Stimulated activated naive CD8-positive, alpha-beta T cell treated with anti-CD3 and anti-CD28 coated beads, Interleukin-15, Interleukin-2, amounts not matched to agents 100 ng/mL and 50 ng/mL, for 24 hours (primary cell): ENCODE data around the gene IMMP2L.

ENCODE experiments used
- H3K27ac Mint-ChIP-seq: one replicate; pipeline ENCODE4 v1.8.0; 2021; ENCODE audit warnings: mild to moderate bottlenecking, mixed read lengths
- H3K27me3 Mint-ChIP-seq: one replicate; pipeline ENCODE4 v1.8.0; 2021; ENCODE audit warnings: mixed read lengths
- H3K36me3 Mint-ChIP-seq: one replicate; pipeline ENCODE4 v1.8.0; 2021; ENCODE audit warnings: low read depth, mixed read lengths
- H3K4me1 Mint-ChIP-seq: one replicate; pipeline ENCODE4 v1.8.0; 2021; ENCODE audit warnings: low read depth, mixed read lengths
- H3K4me3 Mint-ChIP-seq: one replicate; pipeline ENCODE4 v1.8.0; 2021; ENCODE audit warnings: mild to moderate bottlenecking, mixed read lengths
- H3K9me3 Mint-ChIP-seq: one replicate; pipeline ENCODE4 v1.8.0; 2021; ENCODE audit warnings: mixed read lengths

The IMMP2L gene

GRCh38 chr7:111104710-111105109 lies 457.6 kb downstream of the IMMP2L start:
- Mint-ChIP-seq H3K36me3 (peaks cover 70% of the 10 kb centered on the region), H3K27me3 (no peaks in the 10 kb centered on the region), H3K9me3 (no peaks in the 10 kb centered on the region), H3K4me3 (peak overlapping the region; percentile 14), H3K27ac (peak overlapping the region; percentile 87), H3K4me1 (peaks cover 79% of the 10 kb centered on the region)

GRCh38 chr7:111103678-111104274 lies 458.5 kb downstream of the IMMP2L start:
- Mint-ChIP-seq H3K4me1 (peaks cover 80% of the 10 kb centered on the region), H3K4me3 (peak overlapping the region; percentile 38), H3K36me3 (peaks cover 69% of the 10 kb centered on the region), H3K27me3 (no peaks in the 10 kb centered on the region), H3K9me3 (no peaks in the 10 kb centered on the region), H3K27ac (peak overlapping the region; percentile 87)

- Mint-ChIP-seq H3K4me1 (peaks cover 82% of the 10 kb centered on the region), H3K4me3 (peak overlapping the region; percentile 37), H3K27ac (peak overlapping the region; percentile 87), H3K36me3 (peaks cover 71% of the 10 kb centered on the region), H3K27me3 (no peaks in the 10 kb centered on the region), H3K9me3 (no peaks in the 10 kb centered on the region)
Measured at GRCh38 chr7:111103136-111103535, 459.2 kb downstream of the IMMP2L start.

GRCh38 chr7:111101856-111102646 lies 460.2 kb downstream of the IMMP2L start:
- Mint-ChIP-seq H3K9me3 (no peaks in the 10 kb centered on the region), H3K4me1 (peaks cover 87% of the 10 kb centered on the region)

GRCh38 chr7:111098926-111099250 lies 463.4 kb downstream of the IMMP2L start:
- no peaks in the 10 kb centered on the region for H3K27me3 Mint-ChIP-seq
- peaks cover 75% of the 10 kb centered on the region for H3K36me3 Mint-ChIP-seq
- H3K9me3 Mint-ChIP-seq = no peaks in the 10 kb centered on the region
- peak overlapping the region; percentile 56 for H3K27ac Mint-ChIP-seq
- H3K4me3 Mint-ChIP-seq = peak overlapping the region; percentile 75
- peaks cover 87% of the 10 kb centered on the region for H3K4me1 Mint-ChIP-seq

More at GRCh38 chr7:111101856-111102646, 460.2 kb downstream of the IMMP2L start:
- H3K36me3 Mint-ChIP-seq = peaks cover 77% of the 10 kb centered on the region
- no peaks in the 10 kb centered on the region for H3K27me3 Mint-ChIP-seq
- no peak overlapping the region for H3K27ac Mint-ChIP-seq
- H3K4me3 Mint-ChIP-seq = no peak overlapping the region

GRCh38 chr7:111098011-111098925 lies 464.0 kb downstream of the IMMP2L start:
- H3K4me1 Mint-ChIP-seq = peaks cover 87% of the 10 kb centered on the region

GRCh38 chr7:111096997-111097396 lies 465.3 kb downstream of the IMMP2L start:
- Mint-ChIP-seq H3K27me3 (no peaks in the 10 kb centered on the region), H3K27ac (peak overlapping the region; percentile 82), H3K36me3 (peaks cover 72% of the 10 kb centered on the region), H3K9me3 (no peaks in the 10 kb centered on the region), H3K4me3 (peak overlapping the region; percentile 93), H3K4me1 (peaks cover 85% of the 10 kb centered on the region)

More at GRCh38 chr7:111098011-111098925, 464.0 kb downstream of the IMMP2L start:
- Mint-ChIP-seq H3K27me3 (no peaks in the 10 kb centered on the region), H3K27ac (peak overlapping the region; percentile 82), H3K36me3 (peaks cover 75% of the 10 kb centered on the region), H3K9me3 (no peaks in the 10 kb centered on the region), H3K4me3 (peak overlapping the region; percentile 75)

- Mint-ChIP-seq H3K27me3 (no peaks in the 10 kb centered on the region), H3K27ac (peak overlapping the region; percentile 99), H3K36me3 (peaks cover 56% of the 10 kb centered on the region), H3K4me3 (peak overlapping the region; percentile 93), H3K4me1 (peaks cover 73% of the 10 kb centered on the region), H3K9me3 (no peaks in the 10 kb centered on the region)
Measured at GRCh38 chr7:111094419-111094818, 467.9 kb downstream of the IMMP2L start.

GRCh38 chr7:111093496-111093895 lies 468.8 kb downstream of the IMMP2L start:
- H3K27me3 Mint-ChIP-seq = no peaks in the 10 kb centered on the region
- H3K9me3 Mint-ChIP-seq = no peaks in the 10 kb centered on the region
- H3K4me1 Mint-ChIP-seq = peaks cover 73% of the 10 kb centered on the region
- peaks cover 49% of the 10 kb centered on the region for H3K36me3 Mint-ChIP-seq
- H3K4me3 Mint-ChIP-seq = peak overlapping the region; percentile 93
- H3K27ac Mint-ChIP-seq = peak overlapping the region; percentile 99

- Mint-ChIP-seq H3K4me3 (peak overlapping the region; percentile 93), H3K4me1 (peaks cover 73% of the 10 kb centered on the region), H3K36me3 (peaks cover 43% of the 10 kb centered on the region), H3K27ac (peak overlapping the region; percentile 99), H3K27me3 (no peaks in the 10 kb centered on the region), H3K9me3 (no peaks in the 10 kb centered on the region)
Measured at GRCh38 chr7:111092406-111093236, 469.7 kb downstream of the IMMP2L start.

GRCh38 chr7:111091593-111092358 lies 470.5 kb downstream of the IMMP2L start:
- Mint-ChIP-seq H3K9me3 (no peaks in the 10 kb centered on the region), H3K36me3 (peaks cover 40% of the 10 kb centered on the region), H3K27ac (peak overlapping the region; percentile 99), H3K4me3 (peak overlapping the region; percentile 93), H3K4me1 (peaks cover 74% of the 10 kb centered on the region), H3K27me3 (no peaks in the 10 kb centered on the region)

- Mint-ChIP-seq H3K4me1 (peaks cover 74% of the 10 kb centered on the region), H3K36me3 (peaks cover 34% of the 10 kb centered on the region), H3K4me3 (peak within 1 kb of the TSS; percentile 93), H3K27me3 (no peaks in the 10 kb centered on the region), H3K9me3 (no peaks in the 10 kb centered on the region), H3K27ac (peak within 1 kb of the TSS; percentile 99)
Measured at GRCh38 chr7:111090846-111091245, 471.4 kb downstream of the IMMP2L start, which contains the start of gene LRRN3. Gene LRRN3 (plus strand): TSS chr7:111091127. CDS start chr7:111122773, 31,646 bp downstream.

GRCh38 chr7:111089822-111090426 lies 472.4 kb downstream of the IMMP2L start:
- Mint-ChIP-seq H3K36me3 (peaks cover 34% of the 10 kb centered on the region), H3K27me3 (no peaks in the 10 kb centered on the region), H3K27ac (peak overlapping the region; percentile 99), H3K4me1 (peaks cover 78% of the 10 kb centered on the region), H3K4me3 (peak overlapping the region; percentile 93), H3K9me3 (peaks cover 4% of the 10 kb centered on the region)
